RWPE1 (cell line): Measurements from ENCODE around the gene KRT7.
A peak's percentile ranks its signal among the peaks of the same experiment; 100 is the strongest.

Experiments used
- CTCF ChIA-PET: fragments of 350-600 bp; sonication (Branson Sonifier 250); formaldehyde crosslinking; extraction: SDS; loops from one replicate; lab custom pipeline; 2021; lab: Yijun Ruan, JAX
- POLR2A ChIA-PET: fragments of 400-600 bp; formaldehyde crosslinking; extraction: SDS; loops from one replicate; lab custom pipeline; 2020; ENCODE audit warnings: antibody characterized with exemption; ENCODE audit not compliant: low non-redundant PET; lab: Yijun Ruan, JAX
- DNase-seq: peaks from one replicate; pipeline ENCODE4 v3.0.0; 2012; ENCODE audit warnings: low spot score
- H3K27ac ChIP-seq: fragments of 450-650 bp; 2 replicates; pipeline ENCODE4 v1.5.1; 2017
- CTCF ChIP-seq: fragments of 450-650 bp; conservative IDR thresholded peaks from 2 replicates; pipeline ENCODE4 v1.5.1; 2017; ENCODE audit warnings: low read depth, mild to moderate bottlenecking

The KRT7 gene

GRCh38 chr12:52232674-52233461, at the start of gene KRT7:
TSS of gene KRT7 (plus strand) at chr12:52233243. CDS start at chr12:52233297, 54 bp downstream.
- POLR2A ChIA-PET, result interaction anchor here (1.0 to 1.4 kb wide), 2 partner anchors 84 to 86 kb away, joined by 3 to 6 read pairs; no protein-coding TSS in a partner anchor

GRCh38 chr12:52183544-52183910, 49.5 kb upstream of the KRT7 start:
- TF ChIP-seq CTCF, result no peak
- H3K27ac ChIP-seq, result peak overlapping the region; percentile 41
- POLR2A ChIA-PET, result no interaction called here
- CTCF ChIA-PET, result interaction anchor here (0.5 to 1.2 kb wide), 5 partner anchors 30 to 194 kb away, joined by 3 to 4 read pairs (median 3); no protein-coding TSS in a partner anchor
- no peak for DNase-seq

More at GRCh38 chr12:52232674-52233461, at the start of gene KRT7:
- CTCF ChIA-PET, result interaction anchor here (0.6 to 1.2 kb wide), 5 partner anchors 8 to 43 kb away, joined by 3 to 5 read pairs (median 4); no protein-coding TSS in a partner anchor
- peak; percentile 88 for DNase-seq
- peak; percentile 33; the same call in 1 of the 2 replicates for TF ChIP-seq CTCF
- peak within 1 kb of the TSS; percentile 100 for H3K27ac ChIP-seq

DNA sequence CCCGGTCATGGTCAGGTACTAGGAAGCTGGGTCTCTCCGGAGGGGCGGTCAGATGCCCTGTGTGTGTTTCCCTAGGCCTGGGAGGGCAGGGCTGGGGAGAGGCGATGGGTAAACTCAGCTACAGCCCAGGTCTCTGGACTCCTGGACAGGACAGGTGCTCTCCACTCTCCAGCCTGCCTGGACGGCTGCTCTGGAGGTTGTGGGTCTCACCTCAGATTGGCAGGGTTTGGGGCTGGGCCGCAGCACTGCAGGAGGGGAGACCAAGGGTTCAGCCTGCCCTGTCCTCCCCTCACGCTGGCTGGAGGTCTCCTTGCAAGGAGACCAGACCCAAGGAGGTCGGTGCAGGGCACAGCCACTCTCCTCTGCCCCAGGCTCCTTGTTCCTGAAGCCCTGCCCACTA, 49.1 kb upstream of the KRT7 start:
- TF ChIP-seq CTCF, result no peak
- H3K27ac ChIP-seq, result peak overlapping the region; percentile 41
- CTCF ChIA-PET, result interaction anchor here (0.5 to 1.2 kb wide), 5 partner anchors 30 to 797 kb away, joined by 3 to 4 read pairs (median 3); no protein-coding TSS in a partner anchor
- POLR2A ChIA-PET, result no interaction called here
- no peak for DNase-seq

DNA sequence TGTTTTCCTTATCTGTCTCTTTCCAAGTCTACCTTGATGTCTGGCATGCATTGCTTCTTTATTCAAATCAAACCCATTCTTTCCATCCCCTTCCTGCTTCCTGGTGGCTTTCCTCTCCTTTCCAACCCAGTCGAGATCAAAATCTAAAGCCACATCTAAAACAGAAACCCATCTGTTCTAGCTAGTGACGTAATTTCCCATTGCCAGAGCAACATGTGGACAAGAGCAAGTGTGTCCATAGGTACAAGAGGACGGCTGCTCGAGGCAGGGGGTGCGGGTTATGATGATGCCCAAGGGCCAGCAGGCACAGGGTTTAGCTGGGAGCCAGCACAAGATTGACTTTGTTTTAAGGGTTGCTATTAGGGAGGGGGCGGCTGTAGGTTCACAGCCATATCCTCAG, 48.2 kb upstream of the KRT7 start:
- POLR2A ChIA-PET, result no interaction called here
- DNase-seq, result no peak
- peak overlapping the region; percentile 91; the same call in 1 of the 2 replicates for H3K27ac ChIP-seq
- TF ChIP-seq CTCF, result no peak
- CTCF ChIA-PET, result no interaction called here

GRCh38 chr12:52185400-52185967, 47.6 kb upstream of the KRT7 start:
- CTCF ChIA-PET, result interaction anchor here (0.7 to 1.9 kb wide), 2 partner anchors 85 to 94 kb away, joined by 3 to 8 read pairs; no protein-coding TSS in a partner anchor
- no peak for TF ChIP-seq CTCF
- peak overlapping the region; percentile 91 for H3K27ac ChIP-seq
- no peak for DNase-seq
- POLR2A ChIA-PET, result interaction anchor here (0.5 kb wide), 1 partner anchor 183 kb away, joined by 3 read pairs; no protein-coding TSS in a partner anchor
